K562 (cell line): Measurements from ENCODE around the gene RTL10. TPM values are rescaled to one million over a fixed set of nuclear protein-coding genes. Genes with fewer than 3 reads are reported as not detected.

ENCODE experiments used
- BHLHE40 ChIP-seq: IDR thresholded peaks from 2 replicates; pipeline ENCODE4 v1.6.1; 2011; ENCODE audit warnings: low read length, improper control_type of control experiment
- CBX1 ChIP-seq: sonication (generic); IDR thresholded peaks from 2 replicates; pipeline ENCODE4 v1.6.1; 2016; ENCODE audit warnings: antibody characterized with exemption, low read depth, mild to moderate bottlenecking
- CHD1 ChIP-seq: fragments of 200-600 bp; sonication (generic); IDR thresholded peaks from one replicate; pipeline ENCODE4 v1.6.1; 2012; ENCODE audit warnings: mild to moderate bottlenecking, moderate library complexity, low read length, inconsistent platforms
- DNMT1 ChIP-seq: fragments of 450-650 bp; IDR thresholded peaks from 2 replicates; pipeline ENCODE4 v1.6.1; 2016; ENCODE audit warnings: antibody characterized with exemption, mild to moderate bottlenecking
- GABPB2 ChIP-seq: fragments of 250-450 bp; sonication (Bioruptor Pico); conservative IDR thresholded peaks from 2 replicates; pipeline ENCODE4 v1.5.1; 2021; ENCODE audit warnings: mild to moderate bottlenecking
- KLF16 ChIP-seq: IDR thresholded peaks from 2 replicates; pipeline ENCODE4 v1.6.1; 2016; ENCODE audit warnings: antibody characterized with exemption
- PCBP1 ChIP-seq: fragments of 200-400 bp; formaldehyde crosslinking; IDR thresholded peaks from 2 replicates; pipeline ENCODE4 v1.6.1; 2018; ENCODE audit warnings: mild to moderate bottlenecking, low read depth, low read length; ENCODE audit not compliant: poor library complexity, severe bottlenecking
- RBM15 ChIP-seq: fragments of 200-400 bp; formaldehyde crosslinking; IDR thresholded peaks from 2 replicates; pipeline ENCODE4 v1.6.1; 2018; ENCODE audit warnings: mild to moderate bottlenecking, low read length, moderate library complexity; ENCODE audit not compliant: insufficient read depth
- RBM39 ChIP-seq: fragments of 200-400 bp; formaldehyde crosslinking; optimal IDR thresholded peaks from 2 replicates; pipeline ENCODE3; 2018; ENCODE audit warnings: low read depth, low read length
- STAT5A ChIP-seq: IDR thresholded peaks from 2 replicates; pipeline ENCODE4 v1.6.1; 2012; ENCODE audit warnings: low read length, inconsistent platforms, borderline replicate concordance
- TBP ChIP-seq: optimal IDR thresholded peaks from 2 replicates; pipeline ENCODE3; 2011; ENCODE audit warnings: low read depth, low read length, improper control_type of control experiment
- TRIM25 ChIP-seq: fragments of 450-650 bp; IDR thresholded peaks from 2 replicates; pipeline ENCODE4 v1.7.0; 2016; ENCODE audit warnings: borderline replicate concordance
- ZFX ChIP-seq: sonication (generic); formaldehyde crosslinking; IDR thresholded peaks from 2 replicates; pipeline ENCODE4 v1.8.0; 2022; ENCODE audit warnings: mild to moderate bottlenecking, missing genetic modification reagents, moderate library complexity
- ZNF431 ChIP-seq: sonication (generic); formaldehyde crosslinking; IDR thresholded peaks from 2 replicates; pipeline ENCODE4 v1.8.0; 2022; ENCODE audit warnings: mild to moderate bottlenecking, missing genetic modification reagents
- ZNF695 ChIP-seq: fragments of 450-650 bp; formaldehyde crosslinking; IDR thresholded peaks from 2 replicates; pipeline ENCODE4 v1.4.0; 2020; ENCODE audit warnings: mild to moderate bottlenecking, moderate library complexity
- polyA plus RNA-seq, 8 experiments: library from polyadenylated mRNA; depleted of rRNA in 4 of 8; stranded (reverse) in 5 of 8; unstranded in 3 of 8; fragments of >200 nt; fragmentation: Nextera tagmentation in 2 of 8; fragmentation: Illumina TruSeq in 1 of 8; extraction: Ambion mirVana in 2 of 8; extraction: Trizol in 1 of 8; gene quantifications; 2 replicates each; pipeline versions ENCODE4 v1.2.1 to v1.2.3, GENCODE V29; 2011 to 2014; ENCODE audit warnings: inconsistent platforms in 1 of 8, missing spikeins in 1 of 8
- total RNA-seq, 7 experiments: library from RNA; depleted of rRNA in 6 of 7; stranded (reverse); fragments of >200 nt in 6 of 7; fragmentation: Illumina TruSeq in 2 of 7; extraction: Trizol in 2 of 7; gene quantifications; 2 replicates each; pipeline versions ENCODE4 v1.2.1 to v1.2.3, GENCODE V29; 2011 to 2021; ENCODE audit warnings: low replicate concordance in 1 of 7
- TF ChIP-seq, protein P1 (sequence below): fragments of 250-450 bp; sonication (Bioruptor Pico); IDR thresholded peaks from 2 replicates; pipeline ENCODE4 v1.8.0; 2022; ENCODE audit warnings: inconsistent platforms, mild to moderate bottlenecking, moderate library complexity, borderline replicate concordance
- TF ChIP-seq, protein P2 (sequence below): fragments of 450-650 bp; formaldehyde crosslinking; IDR thresholded peaks from 2 replicates; pipeline ENCODE4 v1.4.0; 2022; ENCODE audit warnings: mild to moderate bottlenecking, moderate library complexity
- TF ChIP-seq, protein P3 (sequence below): sonication (generic); formaldehyde crosslinking; IDR thresholded peaks from 2 replicates; pipeline ENCODE4 v1.8.0; 2022; ENCODE audit warnings: missing genetic modification reagents, mild to moderate bottlenecking, moderate library complexity, borderline replicate concordance
- TF ChIP-seq, protein P4 (sequence below): sonication (generic); formaldehyde crosslinking; IDR thresholded peaks from 2 replicates; pipeline ENCODE4 v1.8.1; 2023; ENCODE audit warnings: mild to moderate bottlenecking, missing genetic modification reagents

The RTL10 gene
- total and polyA plus RNA-seq, 9 of the 15 experiments (the other 6 are each of a cell fraction or from before 2014, with no cell fraction given), result 19.8 to 75.5 (median 32.5) TPM

- TF ChIP-seq, protein P1, sequence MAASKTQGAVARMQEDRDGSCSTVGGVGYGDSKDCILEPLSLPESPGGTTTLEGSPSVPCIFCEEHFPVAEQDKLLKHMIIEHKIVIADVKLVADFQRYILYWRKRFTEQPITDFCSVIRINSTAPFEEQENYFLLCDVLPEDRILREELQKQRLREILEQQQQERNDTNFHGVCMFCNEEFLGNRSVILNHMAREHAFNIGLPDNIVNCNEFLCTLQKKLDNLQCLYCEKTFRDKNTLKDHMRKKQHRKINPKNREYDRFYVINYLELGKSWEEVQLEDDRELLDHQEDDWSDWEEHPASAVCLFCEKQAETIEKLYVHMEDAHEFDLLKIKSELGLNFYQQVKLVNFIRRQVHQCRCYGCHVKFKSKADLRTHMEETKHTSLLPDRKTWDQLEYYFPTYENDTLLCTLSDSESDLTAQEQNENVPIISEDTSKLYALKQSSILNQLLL (CRISPR knock-in tag), result no peak
- TF ChIP-seq KLF16 (peak; percentile 98), ZNF431 (CRISPR knock-in tag) (no peak), BHLHE40 (peak; percentile 87), CBX1 (no peak; the same call in 1 of the 2 replicates), ZNF695 (CRISPR knock-in tag) (peak; percentile 88; the same call in 1 of the 2 replicates), PCBP1 (no peak), DNMT1 (peak; percentile 47; the same call in 1 of the 2 replicates), CHD1 (peak; percentile 92), TRIM25 (no peak; the same call in 1 of the 2 replicates), GABPB2 (CRISPR knock-in tag) (no peak), TBP (peak; percentile 42), STAT5A (peak; percentile 94), RBM39 (peak; percentile 44), ZFX (CRISPR knock-in tag) (no peak), RBM15 (no peak)
- TF ChIP-seq, protein P2, sequence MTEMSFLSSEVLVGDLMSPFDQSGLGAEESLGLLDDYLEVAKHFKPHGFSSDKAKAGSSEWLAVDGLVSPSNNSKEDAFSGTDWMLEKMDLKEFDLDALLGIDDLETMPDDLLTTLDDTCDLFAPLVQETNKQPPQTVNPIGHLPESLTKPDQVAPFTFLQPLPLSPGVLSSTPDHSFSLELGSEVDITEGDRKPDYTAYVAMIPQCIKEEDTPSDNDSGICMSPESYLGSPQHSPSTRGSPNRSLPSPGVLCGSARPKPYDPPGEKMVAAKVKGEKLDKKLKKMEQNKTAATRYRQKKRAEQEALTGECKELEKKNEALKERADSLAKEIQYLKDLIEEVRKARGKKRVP (CRISPR knock-in tag), result peak; percentile 61; the same call in 1 of the 2 replicates
- TF ChIP-seq, protein P3, sequence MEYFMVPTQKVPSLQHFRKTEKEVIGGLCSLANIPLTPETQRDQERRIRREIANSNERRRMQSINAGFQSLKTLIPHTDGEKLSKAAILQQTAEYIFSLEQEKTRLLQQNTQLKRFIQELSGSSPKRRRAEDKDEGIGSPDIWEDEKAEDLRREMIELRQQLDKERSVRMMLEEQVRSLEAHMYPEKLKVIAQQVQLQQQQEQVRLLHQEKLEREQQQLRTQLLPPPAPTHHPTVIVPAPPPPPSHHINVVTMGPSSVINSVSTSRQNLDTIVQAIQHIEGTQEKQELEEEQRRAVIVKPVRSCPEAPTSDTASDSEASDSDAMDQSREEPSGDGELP (CRISPR knock-in tag), result no peak
- TF ChIP-seq, protein P4, sequence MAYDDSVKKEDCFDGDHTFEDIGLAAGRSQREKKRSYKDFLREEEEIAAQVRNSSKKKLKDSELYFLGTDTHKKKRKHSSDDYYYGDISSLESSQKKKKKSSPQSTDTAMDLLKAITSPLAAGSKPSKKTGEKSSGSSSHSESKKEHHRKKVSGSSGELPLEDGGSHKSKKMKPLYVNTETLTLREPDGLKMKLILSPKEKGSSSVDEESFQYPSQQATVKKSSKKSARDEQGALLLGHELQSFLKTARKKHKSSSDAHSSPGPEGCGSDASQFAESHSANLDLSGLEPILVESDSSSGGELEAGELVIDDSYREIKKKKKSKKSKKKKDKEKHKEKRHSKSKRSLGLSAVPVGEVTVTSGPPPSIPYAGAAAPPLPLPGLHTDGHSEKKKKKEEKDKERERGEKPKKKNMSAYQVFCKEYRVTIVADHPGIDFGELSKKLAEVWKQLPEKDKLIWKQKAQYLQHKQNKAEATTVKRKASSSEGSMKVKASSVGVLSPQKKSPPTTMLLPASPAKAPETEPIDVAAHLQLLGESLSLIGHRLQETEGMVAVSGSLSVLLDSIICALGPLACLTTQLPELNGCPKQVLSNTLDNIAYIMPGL (CRISPR knock-in tag), result peak; percentile 84; the same call in 1 of the 2 replicates
Measured at GRCh38 chr22:19891317-19892256, 36.9 kb upstream of the RTL10 start (continued).
